ENCODE measurements around the gene C6orf163. TPM values are rescaled to one million over a fixed set of nuclear protein-coding genes. Genes with fewer than 3 reads are reported as not detected.

The C6orf163 gene
- total RNA-seq, 4 donors from 2014 or later = 4.3 to 12.1 (median 7.3) TPM

DNA sequence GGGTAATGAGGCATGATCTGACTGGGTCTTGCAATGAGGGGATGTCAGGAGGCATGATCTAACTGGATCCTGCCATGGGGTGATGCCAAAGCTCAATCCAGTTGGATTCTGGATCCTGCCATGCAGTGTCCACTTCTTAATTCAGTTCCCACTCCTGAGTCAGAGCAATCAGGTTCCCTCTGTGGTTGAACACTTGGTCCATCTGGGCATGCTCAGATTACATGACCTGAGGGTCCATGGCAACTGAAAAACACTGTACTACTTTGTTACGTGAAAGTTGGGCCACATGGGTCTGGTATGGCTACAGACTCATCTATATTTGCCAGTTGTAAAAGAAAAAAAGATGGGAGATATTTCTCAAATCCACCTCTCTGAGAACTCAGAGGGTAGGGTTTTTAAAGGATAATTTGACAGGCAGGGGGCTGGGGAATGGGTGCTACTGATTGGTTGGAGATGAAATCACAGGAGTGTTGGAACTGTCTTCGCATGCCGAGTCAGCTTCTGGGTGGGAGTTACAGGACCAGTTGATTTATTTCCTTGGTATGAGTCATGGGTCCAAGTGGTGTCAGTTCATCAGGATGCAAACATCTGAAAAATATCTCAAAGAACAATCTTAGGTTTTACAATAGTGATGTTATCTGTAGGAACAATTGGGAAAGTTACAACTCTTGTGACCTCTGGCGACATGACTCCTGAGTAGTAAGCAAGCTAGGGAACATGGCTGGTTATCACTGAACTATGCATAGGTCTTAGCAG lies 21.6 kb downstream of the C6orf163 start:
- Histone ChIP-seq H3K4me3 (replicated peaks in 1 of 3) (no peak overlapping the region), H3K9me3 (no peaks in the 10 kb centered on the region), H3K36me3 (no peaks in the 10 kb centered on the region), H3K27me3 (no peaks in the 10 kb centered on the region), H3K27ac (no peak overlapping the region), H3K4me1 (no peaks in the 10 kb centered on the region)
- intact Hi-C loops (cut with DNase I) = no loop called here
- TF ChIP-seq POLR2A (IDR thresholded peaks at IDR 0.05) = no peak
- no peak for DNase-seq
- WGBS, 2 donors = 89 to 97% methylated on average over 4 of the region's 4 CpGs

DNA sequence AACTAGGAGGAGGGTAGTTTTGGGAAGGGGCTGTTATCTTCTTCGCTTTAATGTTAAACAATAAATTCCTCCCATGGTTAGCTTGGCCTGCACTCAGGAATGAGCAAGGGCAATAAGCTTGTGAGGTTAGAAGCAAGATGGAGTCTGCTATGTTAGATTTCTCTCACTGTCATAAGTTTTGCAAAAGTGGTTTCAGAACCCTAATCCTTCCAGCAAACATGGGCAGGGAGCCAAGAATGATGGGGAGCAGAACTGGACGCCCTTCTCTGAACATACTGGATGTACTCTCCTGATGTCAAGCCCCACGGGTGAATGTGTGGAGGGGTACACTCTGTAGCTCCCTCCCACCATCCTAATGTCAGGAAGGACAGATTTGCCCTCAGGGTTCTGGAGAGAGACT lies 22.3 kb downstream of the C6orf163 start:
- intact Hi-C loops (cut with DNase I) = no loop called here
- WGBS, 2 donors = 75 to 86% methylated on average over 3 of the region's 3 CpGs
- no peak overlapping the region for H3K4me3 ChIP-seq (replicated peaks in 1 of 3)
- no peaks in the 10 kb centered on the region for H3K9me3 ChIP-seq
- H3K27me3 ChIP-seq = no peaks in the 10 kb centered on the region
- TF ChIP-seq, protein P1, sequence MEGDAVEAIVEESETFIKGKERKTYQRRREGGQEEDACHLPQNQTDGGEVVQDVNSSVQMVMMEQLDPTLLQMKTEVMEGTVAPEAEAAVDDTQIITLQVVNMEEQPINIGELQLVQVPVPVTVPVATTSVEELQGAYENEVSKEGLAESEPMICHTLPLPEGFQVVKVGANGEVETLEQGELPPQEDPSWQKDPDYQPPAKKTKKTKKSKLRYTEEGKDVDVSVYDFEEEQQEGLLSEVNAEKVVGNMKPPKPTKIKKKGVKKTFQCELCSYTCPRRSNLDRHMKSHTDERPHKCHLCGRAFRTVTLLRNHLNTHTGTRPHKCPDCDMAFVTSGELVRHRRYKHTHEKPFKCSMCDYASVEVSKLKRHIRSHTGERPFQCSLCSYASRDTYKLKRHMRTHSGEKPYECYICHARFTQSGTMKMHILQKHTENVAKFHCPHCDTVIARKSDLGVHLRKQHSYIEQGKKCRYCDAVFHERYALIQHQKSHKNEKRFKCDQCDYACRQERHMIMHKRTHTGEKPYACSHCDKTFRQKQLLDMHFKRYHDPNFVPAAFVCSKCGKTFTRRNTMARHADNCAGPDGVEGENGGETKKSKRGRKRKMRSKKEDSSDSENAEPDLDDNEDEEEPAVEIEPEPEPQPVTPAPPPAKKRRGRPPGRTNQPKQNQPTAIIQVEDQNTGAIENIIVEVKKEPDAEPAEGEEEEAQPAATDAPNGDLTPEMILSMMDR (IDR thresholded peaks at IDR 0.05) = no peak
- TF ChIP-seq POLR2A (IDR thresholded peaks at IDR 0.05) = no peak
- H3K4me1 ChIP-seq = no peaks in the 10 kb centered on the region
- DNase-seq = no peak
- no peaks in the 10 kb centered on the region for H3K36me3 ChIP-seq
- no peak overlapping the region for H3K27ac ChIP-seq

DNA sequence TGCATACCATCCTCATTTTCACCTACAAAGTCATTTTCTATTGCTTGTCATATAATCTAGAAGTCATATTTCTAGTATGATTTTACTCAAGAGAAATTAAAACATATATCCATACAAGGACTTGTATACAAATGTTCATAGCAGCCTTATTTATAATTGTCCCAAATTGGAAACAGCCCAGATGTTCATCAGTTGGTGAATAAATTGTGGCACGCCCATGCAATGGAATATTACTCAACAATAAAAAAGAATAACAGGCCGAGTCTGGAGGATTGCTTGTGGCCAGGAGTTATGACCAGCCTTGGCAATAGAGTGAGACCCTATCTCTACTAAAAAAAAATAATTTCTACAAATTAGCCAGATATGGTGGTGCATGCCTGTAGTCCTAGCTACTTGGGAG lies 28.8 kb downstream of the C6orf163 start:
- Histone ChIP-seq H3K27ac (no peak overlapping the region), H3K4me1 (no peaks in the 10 kb centered on the region), H3K9me3 (no peaks in the 10 kb centered on the region), H3K4me3 (replicated peaks in 1 of 3) (no peak overlapping the region), H3K27me3 (no peaks in the 10 kb centered on the region), H3K36me3 (no peaks in the 10 kb centered on the region)
- intact Hi-C loops (cut with DNase I) = no loop called here
- DNase-seq = no peak
- 97 to 98% methylated on average over 2 of the region's 2 CpGs for WGBS, 2 donors
- no peak for TF ChIP-seq POLR2A (IDR thresholded peaks at IDR 0.05)
- TF ChIP-seq, protein P1 (IDR thresholded peaks at IDR 0.05) = no peak

DNA sequence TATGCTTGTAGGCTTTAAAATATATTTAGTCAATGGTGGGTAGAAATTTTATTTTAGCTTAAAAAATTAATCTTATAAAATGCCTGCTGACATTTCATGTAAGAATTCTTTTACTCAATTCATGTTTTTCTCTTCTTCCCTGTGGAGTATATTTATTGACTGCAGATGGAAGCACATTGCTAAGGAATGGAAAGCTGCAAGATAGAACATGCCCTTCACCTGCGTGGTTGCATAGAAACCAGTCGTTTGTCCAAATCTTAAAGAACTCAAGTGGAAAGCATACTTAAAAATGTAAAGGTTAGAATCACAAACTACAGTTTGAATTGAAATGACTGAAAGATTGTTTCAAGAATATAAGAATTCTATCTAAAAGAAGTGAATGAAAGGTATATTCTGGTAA lies 30.7 kb downstream of the C6orf163 start:
- intact Hi-C loops (cut with DNase I) = no loop called here
- WGBS, 2 donors = 69 to 84% methylated on average over 2 of the region's 2 CpGs
- Histone ChIP-seq H3K9me3 (no peaks in the 10 kb centered on the region), H3K27ac (no peak overlapping the region), H3K4me1 (no peaks in the 10 kb centered on the region), H3K4me3 (replicated peaks in 1 of 3) (no peak overlapping the region), H3K36me3 (no peaks in the 10 kb centered on the region), H3K27me3 (no peaks in the 10 kb centered on the region)
- TF ChIP-seq, protein P1 (IDR thresholded peaks at IDR 0.05) = no peak
- TF ChIP-seq POLR2A (IDR thresholded peaks at IDR 0.05) = no peak
- DNase-seq = no peak

DNA sequence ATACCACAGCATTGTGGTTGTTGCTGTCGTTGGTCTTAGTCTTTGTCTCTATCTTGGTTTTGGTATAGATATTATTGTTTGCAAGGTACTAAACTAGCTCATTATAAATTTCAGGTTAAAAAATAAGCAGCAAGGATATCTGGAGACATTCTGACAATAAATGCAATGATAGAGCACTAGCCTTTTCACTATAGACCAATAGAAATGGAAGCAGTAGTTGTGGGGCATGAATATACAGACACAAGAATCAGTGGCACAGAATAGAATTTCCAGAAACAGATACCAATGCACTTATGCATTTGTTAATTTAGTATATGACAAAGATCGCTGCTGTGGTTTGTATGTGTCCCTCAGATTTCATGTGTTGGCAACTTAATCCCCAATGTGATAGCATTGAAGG lies 32.0 kb downstream of the C6orf163 start:
- DNase-seq = no peak
- TF ChIP-seq POLR2A (IDR thresholded peaks at IDR 0.05) = no peak
- TF ChIP-seq, protein P1 (IDR thresholded peaks at IDR 0.05) = no peak
- Histone ChIP-seq H3K27me3 (no peaks in the 10 kb centered on the region), H3K4me1 (no peaks in the 10 kb centered on the region), H3K9me3 (no peaks in the 10 kb centered on the region), H3K27ac (no peak overlapping the region), H3K36me3 (no peaks in the 10 kb centered on the region), H3K4me3 (replicated peaks in 1 of 3) (no peak overlapping the region)
- WGBS, 2 donors = 94 to 96% methylated on average over 2 of the region's 2 CpGs
- intact Hi-C loops (cut with DNase I) = no loop called here
